ENCODE data around the gene ADAMTS9.
"Not testable (repeated sequence)": the region's sequence is repeated elsewhere in the genome, so short reads cannot be mapped to it uniquely, and the experiment has no call there.

The ADAMTS9 gene

GRCh38 chr3:64552160-64552559, 135.6 kb downstream of the ADAMTS9 start:
- DNase-seq (ENCODE audit: insufficient read length, low spot score) = no peak
- no peak for FAIRE-seq
- TF ChIP-seq POLR2A (IDR thresholded peaks at IDR 0.05; ENCODE audit: low read depth, low read length) = no peak

DNA sequence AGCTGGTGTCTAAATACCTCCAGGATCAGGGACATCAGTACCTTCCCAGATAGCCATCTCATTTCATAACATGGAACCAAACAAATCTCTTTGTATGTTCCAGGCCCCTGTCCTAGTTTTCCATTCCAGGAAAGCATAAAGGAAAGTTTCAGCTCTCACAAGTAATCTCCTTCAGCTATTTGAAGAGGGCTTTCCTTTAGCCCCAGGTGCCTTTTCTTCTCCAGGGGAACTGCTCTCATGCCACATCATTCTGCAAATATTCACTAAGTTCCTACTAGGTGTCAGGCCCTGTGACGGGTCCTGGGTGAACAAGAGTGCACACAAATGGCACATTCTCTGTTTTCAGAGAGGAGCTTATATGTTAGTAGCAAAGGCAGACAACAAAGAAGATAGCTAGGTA, 136.1 kb downstream of the ADAMTS9 start:
- FAIRE-seq = no peak
- TF ChIP-seq POLR2A (IDR thresholded peaks at IDR 0.05; ENCODE audit: low read depth, low read length) = no peak
- DNase-seq (ENCODE audit: insufficient read length, low spot score) = no peak

- TF ChIP-seq POLR2A (IDR thresholded peaks at IDR 0.05; ENCODE audit: low read depth, low read length) = no peak
- FAIRE-seq = no peak
- no peak for DNase-seq (ENCODE audit: insufficient read length, low spot score)
Measured at GRCh38 chr3:64550745-64551144, 137.1 kb downstream of the ADAMTS9 start.

- TF ChIP-seq POLR2A (IDR thresholded peaks at IDR 0.05; ENCODE audit: low read depth, low read length) = no peak
- FAIRE-seq (no peak), DNase-seq (ENCODE audit: insufficient read length, low spot score) (no peak)
Measured at GRCh38 chr3:64549869-64550268, 137.9 kb downstream of the ADAMTS9 start.

DNA sequence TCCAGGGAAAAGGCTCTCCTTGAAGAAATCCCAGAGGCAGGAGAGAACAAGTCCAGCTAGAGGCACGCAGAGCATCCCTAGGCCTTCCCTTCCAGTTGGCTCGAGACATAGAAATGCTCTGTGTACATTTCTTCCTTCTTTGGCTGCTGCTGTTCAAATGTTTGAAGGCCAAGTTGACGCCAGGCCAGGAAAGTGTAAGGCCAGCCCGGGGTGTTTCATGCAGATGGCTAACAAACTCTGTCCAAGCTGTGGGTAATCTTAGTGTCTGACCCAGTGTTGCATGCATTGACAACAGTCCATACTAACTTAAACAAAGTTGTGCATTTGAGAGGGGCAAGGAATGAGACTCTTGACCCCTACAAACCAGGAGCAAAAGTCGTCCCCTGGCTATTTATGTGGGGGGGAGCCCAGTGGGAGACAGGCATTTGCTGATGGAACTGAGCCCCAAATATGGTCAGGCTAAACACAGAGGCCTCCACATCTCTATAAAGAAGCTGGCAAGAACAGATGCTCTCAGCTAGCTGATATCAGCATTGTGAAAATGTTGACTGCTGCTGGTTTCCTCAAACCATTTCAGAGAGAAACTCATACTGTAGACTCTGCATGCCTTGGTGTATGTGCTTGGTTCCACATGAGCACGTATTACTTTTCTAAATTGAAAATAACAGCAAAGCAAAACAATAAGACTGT, 139.5 kb downstream of the ADAMTS9 start:
- DNase-seq (ENCODE audit: insufficient read length, low spot score) (no peak), FAIRE-seq (no peak)
- no peak for TF ChIP-seq POLR2A (IDR thresholded peaks at IDR 0.05; ENCODE audit: low read depth, low read length)

GRCh38 chr3:64546856-64547255, 140.9 kb downstream of the ADAMTS9 start:
- no peak for FAIRE-seq
- TF ChIP-seq POLR2A (IDR thresholded peaks at IDR 0.05; ENCODE audit: low read depth, low read length) = no peak
- DNase-seq (ENCODE audit: insufficient read length, low spot score) = no peak

DNA sequence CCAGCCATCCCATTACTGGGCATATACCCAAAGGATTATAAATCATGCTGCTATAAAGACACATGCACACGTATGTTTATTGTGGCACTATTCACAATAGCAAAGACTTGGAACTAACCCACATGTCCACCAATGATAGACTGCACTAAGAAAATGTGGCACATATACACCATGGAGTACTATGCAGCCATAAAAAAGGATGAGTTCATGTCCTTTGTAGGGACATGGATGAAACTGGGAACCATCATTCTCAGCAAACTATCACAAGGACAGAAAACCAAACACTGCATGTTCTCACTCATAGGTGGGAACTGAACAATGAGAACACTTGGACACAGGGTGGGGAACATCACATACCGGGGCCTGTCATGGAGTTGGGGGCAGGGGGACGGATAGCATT, 142.6 kb downstream of the ADAMTS9 start:
- FAIRE-seq; DNase-seq (ENCODE audit: insufficient read length, low spot score): not testable (repeated sequence)

DNA sequence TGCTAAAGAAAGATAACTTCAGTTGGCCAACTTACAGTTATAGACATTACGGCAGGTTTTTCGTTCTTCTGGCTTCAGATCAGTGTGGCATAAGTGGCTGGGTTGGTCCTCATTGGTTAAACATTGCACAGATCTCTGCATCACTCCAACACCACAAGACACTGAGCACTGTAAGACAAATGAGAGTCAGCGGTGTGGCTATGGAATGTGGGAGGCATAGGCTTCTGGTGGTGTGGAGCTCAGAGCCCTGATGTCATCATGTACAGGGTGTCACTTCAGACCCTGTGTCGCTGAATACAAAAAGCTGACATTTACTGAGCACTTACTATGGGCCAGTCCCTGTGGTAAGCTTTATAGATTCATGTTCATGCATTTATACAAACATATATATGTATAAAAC, 146.0 kb downstream of the ADAMTS9 start:
- TF ChIP-seq POLR2A (IDR thresholded peaks at IDR 0.05; ENCODE audit: low read depth, low read length) = no peak
- DNase-seq (ENCODE audit: insufficient read length, low spot score) = no peak
- FAIRE-seq = no peak

- no peak for FAIRE-seq
- DNase-seq (ENCODE audit: insufficient read length, low spot score) = no peak
- TF ChIP-seq POLR2A (IDR thresholded peaks at IDR 0.05; ENCODE audit: low read depth, low read length) = no peak
Measured at GRCh38 chr3:64539451-64540196, 148.2 kb downstream of the ADAMTS9 start.

DNA sequence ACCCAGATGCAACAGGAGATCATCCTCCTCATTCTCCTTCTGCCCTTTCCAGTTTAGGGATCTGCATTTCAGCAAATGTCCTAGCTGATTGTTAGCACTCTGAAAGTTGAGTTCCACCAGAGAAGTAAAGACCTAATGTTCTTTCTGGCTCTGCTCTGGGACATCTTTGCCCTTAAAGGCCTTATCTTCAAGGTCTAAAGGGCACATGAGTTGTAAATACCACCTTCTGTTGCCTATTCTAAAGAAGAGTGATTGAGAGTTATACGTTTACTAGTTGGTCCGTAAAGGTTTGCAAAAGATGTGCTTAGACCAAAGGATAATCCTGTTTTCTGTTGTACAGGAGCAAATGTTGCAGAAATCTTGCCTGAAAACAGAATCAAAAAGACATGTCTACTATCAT, 151.6 kb downstream of the ADAMTS9 start:
- no peak for FAIRE-seq

DNA sequence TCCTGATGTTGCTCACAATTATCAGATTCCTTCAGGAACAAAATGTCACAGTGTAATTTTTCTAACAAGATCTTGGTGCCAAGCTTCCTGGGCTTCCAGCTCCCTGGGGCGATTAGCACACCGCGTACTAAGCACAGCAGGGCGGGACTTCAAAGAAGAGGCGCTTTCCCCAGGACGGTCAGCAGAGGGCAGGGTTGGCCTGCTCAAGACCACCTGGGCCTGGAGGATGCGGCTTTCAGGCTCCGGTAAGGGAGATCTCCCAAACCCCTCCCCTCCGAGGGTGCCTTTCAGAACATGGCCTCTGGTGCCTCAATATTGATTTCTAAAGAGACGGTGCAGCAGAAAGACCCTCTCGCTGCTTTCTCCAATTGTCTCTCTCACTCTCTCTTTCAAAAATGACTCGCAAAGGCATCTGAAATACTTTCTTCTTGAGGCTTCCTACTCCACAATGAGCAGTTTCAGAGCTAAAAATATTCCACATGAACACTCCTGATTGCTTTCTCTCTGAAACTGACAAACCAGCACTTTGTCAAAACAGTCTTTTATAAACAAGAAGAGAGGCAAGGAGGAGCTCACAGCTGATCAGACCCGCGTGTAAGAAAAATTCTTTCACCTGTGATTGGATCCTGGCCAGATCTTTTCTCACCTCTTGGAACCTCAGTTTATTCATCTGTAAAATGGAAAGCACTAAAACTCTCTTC, 154.0 kb downstream of the ADAMTS9 start:
- no peak for TF ChIP-seq POLR2A (IDR thresholded peaks at IDR 0.05; ENCODE audit: low read depth, low read length)
- peak; percentile 83 for FAIRE-seq

More for the DNA sequence above, 151.6 kb downstream of the ADAMTS9 start:
- no peak for TF ChIP-seq POLR2A (IDR thresholded peaks at IDR 0.05; ENCODE audit: low read depth, low read length)
- DNase-seq (ENCODE audit: insufficient read length, low spot score) = no peak

GRCh38 chr3:64530434-64531049, 157.3 kb downstream of the ADAMTS9 start:
- FAIRE-seq (no peak), DNase-seq (ENCODE audit: insufficient read length, low spot score) (peak; percentile 31)
- no peak for TF ChIP-seq POLR2A (IDR thresholded peaks at IDR 0.05; ENCODE audit: low read depth, low read length)

More for the DNA sequence above, 154.0 kb downstream of the ADAMTS9 start:
- DNase-seq (ENCODE audit: insufficient read length, low spot score) = peak; percentile 60

- FAIRE-seq = no peak
- no peak for DNase-seq (ENCODE audit: insufficient read length, low spot score)
- TF ChIP-seq POLR2A (IDR thresholded peaks at IDR 0.05; ENCODE audit: low read depth, low read length) = no peak
Measured at GRCh38 chr3:64523324-64523723, 164.5 kb downstream of the ADAMTS9 start.

DNA sequence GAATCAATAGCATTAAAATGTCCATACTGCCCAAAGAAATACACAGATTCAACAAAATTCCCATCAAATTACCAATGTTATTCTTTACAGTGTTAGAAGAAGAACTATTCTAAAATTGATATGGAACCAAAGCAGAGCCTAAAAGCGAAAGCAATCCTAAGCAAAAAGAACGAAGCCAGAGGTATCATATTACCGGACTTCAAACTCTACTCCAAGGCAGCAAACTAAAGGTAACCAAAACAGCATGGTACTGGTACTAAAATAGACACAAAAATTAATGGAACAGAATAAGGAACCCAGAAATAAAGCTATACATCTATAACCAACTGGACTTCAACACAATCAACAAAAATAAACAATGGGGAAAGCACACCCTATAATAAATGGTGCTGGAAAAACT, 167.5 kb downstream of the ADAMTS9 start:
- no peak for TF ChIP-seq POLR2A (IDR thresholded peaks at IDR 0.05; ENCODE audit: low read depth, low read length)
- no peak for FAIRE-seq

More for the DNA sequence above, 167.5 kb downstream of the ADAMTS9 start:
- DNase-seq (ENCODE audit: insufficient read length, low spot score) = no peak
